ENCODE data around the gene DOHH. TPM values are rescaled to one million over a fixed set of nuclear protein-coding genes. Genes with fewer than 3 reads are reported as not detected.

DOHH gene
- total and polyA plus RNA-seq, 9 of the 15 experiments (the other 6 are each of a cell fraction or from before 2014, with no cell fraction given): 0.14 to 47.2 (median 5.1) TPM

DNA sequence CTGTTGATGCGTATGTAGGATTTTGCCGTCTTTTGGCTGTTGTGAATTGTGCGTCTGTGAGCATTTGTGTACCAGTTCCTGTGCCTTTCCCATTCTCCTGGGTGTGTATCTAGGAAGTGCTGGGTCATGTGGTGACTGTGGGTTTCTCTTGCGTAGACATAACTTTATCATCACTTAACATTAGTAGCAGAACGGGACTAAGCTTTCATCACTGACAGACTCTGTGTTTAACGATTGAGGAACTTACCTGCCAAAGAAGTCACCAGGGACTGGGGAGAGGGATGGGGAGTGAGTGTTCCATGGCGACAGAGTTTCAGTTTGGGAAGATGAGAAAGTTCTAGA is 20.6 kb upstream of the DOHH start (continued):
- TF ChIP-seq E4F1 (CRISPR knock-in tag; IDR thresholded peaks at IDR 0.05; ENCODE audit: borderline replicate concordance) (no peak), RNF2 (IDR thresholded peaks at IDR 0.05) (no peak), PKNOX1 (IDR thresholded peaks at IDR 0.05) (no peak), GATAD2A (IDR thresholded peaks at IDR 0.05) (no peak; the same call in 1 of the 2 replicates), ZNF197 (CRISPR knock-in tag; IDR thresholded peaks at IDR 0.05; ENCODE audit: low read depth) (no peak), GTF2F1 (IDR thresholded peaks at IDR 0.05; ENCODE audit: low read depth, low read length) (no peak), RAD51 (IDR thresholded peaks at IDR 0.05; ENCODE audit: borderline replicate concordance, low read depth) (peak; percentile 60; the same call in 1 of the 2 replicates), U2AF1 (optimal IDR thresholded peaks at IDR 0.05; ENCODE audit: low read depth, low read length) (no peak), CREM (IDR thresholded peaks at IDR 0.05; ENCODE audit: low read depth) (peak; percentile 64), CHD1 (IDR thresholded peaks at IDR 0.05; ENCODE audit: low read length) (no peak), HDGF (IDR thresholded peaks at IDR 0.05) (no peak), PML (IDR thresholded peaks at IDR 0.05; ENCODE audit: low read length) (no peak), NFXL1 (CRISPR knock-in tag; IDR thresholded peaks at IDR 0.05) (no peak), FOXM1 (IDR thresholded peaks at IDR 0.05; ENCODE audit: low read depth) (0 out of 2 replicates have a peak, but pooled peaks have one; percentile 7), FOXM1 (CRISPR knock-in tag; IDR thresholded peaks at IDR 0.05; ENCODE audit: low read depth) (no peak), ZNF586 (CRISPR knock-in tag; conservative IDR thresholded peaks at IDR 0.05) (no peak), ZNF79 (CRISPR knock-in tag; IDR thresholded peaks at IDR 0.05; ENCODE audit: low read depth) (no peak), SMARCE1 (IDR thresholded peaks at IDR 0.05) (peak; percentile 49; the same call in 1 of the 2 replicates), CTCFL (IDR thresholded peaks at IDR 0.05; ENCODE audit: borderline replicate concordance, insufficient read depth, low read depth, low read length, poor library complexity, severe bottlenecking) (no peak), JUN (IDR thresholded peaks at IDR 0.05; ENCODE audit: borderline replicate concordance, low read depth, low read length) (no peak), JUN (CRISPR knock-in tag; IDR thresholded peaks at IDR 0.05; ENCODE audit: borderline replicate concordance) (no peak)
- TF ChIP-seq, protein P1, sequence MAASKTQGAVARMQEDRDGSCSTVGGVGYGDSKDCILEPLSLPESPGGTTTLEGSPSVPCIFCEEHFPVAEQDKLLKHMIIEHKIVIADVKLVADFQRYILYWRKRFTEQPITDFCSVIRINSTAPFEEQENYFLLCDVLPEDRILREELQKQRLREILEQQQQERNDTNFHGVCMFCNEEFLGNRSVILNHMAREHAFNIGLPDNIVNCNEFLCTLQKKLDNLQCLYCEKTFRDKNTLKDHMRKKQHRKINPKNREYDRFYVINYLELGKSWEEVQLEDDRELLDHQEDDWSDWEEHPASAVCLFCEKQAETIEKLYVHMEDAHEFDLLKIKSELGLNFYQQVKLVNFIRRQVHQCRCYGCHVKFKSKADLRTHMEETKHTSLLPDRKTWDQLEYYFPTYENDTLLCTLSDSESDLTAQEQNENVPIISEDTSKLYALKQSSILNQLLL (CRISPR knock-in tag; IDR thresholded peaks at IDR 0.05; ENCODE audit: borderline replicate concordance): no peak
- TF ChIP-seq, protein P2, sequence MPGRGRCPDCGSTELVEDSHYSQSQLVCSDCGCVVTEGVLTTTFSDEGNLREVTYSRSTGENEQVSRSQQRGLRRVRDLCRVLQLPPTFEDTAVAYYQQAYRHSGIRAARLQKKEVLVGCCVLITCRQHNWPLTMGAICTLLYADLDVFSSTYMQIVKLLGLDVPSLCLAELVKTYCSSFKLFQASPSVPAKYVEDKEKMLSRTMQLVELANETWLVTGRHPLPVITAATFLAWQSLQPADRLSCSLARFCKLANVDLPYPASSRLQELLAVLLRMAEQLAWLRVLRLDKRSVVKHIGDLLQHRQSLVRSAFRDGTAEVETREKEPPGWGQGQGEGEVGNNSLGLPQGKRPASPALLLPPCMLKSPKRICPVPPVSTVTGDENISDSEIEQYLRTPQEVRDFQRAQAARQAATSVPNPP (IDR thresholded peaks at IDR 0.05; ENCODE audit: borderline replicate concordance, insufficient read depth, insufficient read length): no peak
